Spleen (tissue), 11 donors: ENCODE results near the gene EI24. TPM values are rescaled to one million over a fixed set of nuclear protein-coding genes. Genes with fewer than 3 reads are reported as not detected.

Experiments used
- DNase-seq: peaks from one replicate; pipeline ENCODE4 v3.0.0-alpha.2; 2020
- H3K27ac ChIP-seq, 8 donors: fragments of 200-600 bp; sonication (generic) in 7 of 8; 1 replicate in 4 of 8; 2 replicates in 4 of 8; pipeline versions ENCODE4 v1.5.0 to v1.8.0; 2016 to 2021; ENCODE audit warnings: inconsistent platforms in 4 of 8, mild to moderate bottlenecking in 4 of 8, moderate library complexity in 1 of 8
- H3K27me3 ChIP-seq, 7 donors: fragments of 200-600 bp; sonication (generic) in 6 of 7; replicated peaks in 1 of 7; 1 replicate in 4 of 7; 2 replicates in 3 of 7; pipeline versions ENCODE4 v1.5.0 to v1.8.0; 2016 to 2021; ENCODE audit warnings: inconsistent platforms in 3 of 7, mild to moderate bottlenecking in 1 of 7
- H3K36me3 ChIP-seq, 6 donors: fragments of 200-600 bp; sonication (generic) in 5 of 6; 1 replicate in 4 of 6; 2 replicates in 2 of 6; pipeline versions ENCODE4 v1.5.0 to v1.8.0; 2016 to 2021; ENCODE audit warnings: inconsistent platforms in 2 of 6
- H3K4me1 ChIP-seq, 6 donors: fragments of 200-600 bp; sonication (generic) in 5 of 6; 1 replicate in 3 of 6; 2 replicates in 3 of 6; pipeline versions ENCODE4 v1.5.0 to v1.8.0; 2016 to 2021; ENCODE audit warnings: inconsistent platforms in 3 of 6
- H3K4me3 ChIP-seq, 8 donors: fragments of 200-600 bp; sonication (generic) in 7 of 8; 1 replicate in 4 of 8; 2 replicates in 4 of 8; pipeline versions ENCODE4 v1.5.0 to v1.8.0; 2016 to 2021; ENCODE audit warnings: inconsistent platforms in 4 of 8, mild to moderate bottlenecking in 4 of 8, moderate library complexity in 2 of 8
- H3K9me3 ChIP-seq, 8 donors: fragments of 200-600 bp; sonication (generic) in 7 of 8; 1 replicate in 4 of 8; 2 replicates in 4 of 8; pipeline versions ENCODE4 v1.5.0 to v1.8.0; 2016 to 2021; ENCODE audit warnings: inconsistent platforms in 4 of 8
- POLR2A ChIP-seq, 3 donors: fragments of 450-650 bp; IDR thresholded peaks; one replicate each; pipeline ENCODE4 v1.5.1; 2017; ENCODE audit warnings: antibody characterized with exemption in 3 of 3, mild to moderate bottlenecking in 1 of 3
- POLR2AphosphoS5 ChIP-seq, 3 donors: sonication (generic); formaldehyde crosslinking; IDR thresholded peaks; one replicate each; pipeline ENCODE4 v1.5.1; 2017; ENCODE audit warnings: antibody characterized with exemption in 3 of 3
- WGBS, 5 donors: extraction: QIAGEN DNeasy Blood & Tissue Kit in 3 of 5; methylation state at CpG; one replicate each; pipeline versions ENCODE4 v1.1.5 to v1.1.7; 2013 to 2018; 5-methylcytosine and 5-hydroxymethylcytosine counted together
- intact Hi-C: fragments of 100-400 bp; cut with DNase I; formaldehyde crosslinking; loops from one replicate; pipeline ENCODE4 v1.15.0; 2023; ENCODE audit warnings: low total_unique reads
- polyA plus RNA-seq, 3 donors: library from polyadenylated mRNA; stranded (reverse); fragments of 200-250 nt; gene quantifications; one replicate each; pipeline ENCODE4 v1.2.1, GENCODE V29; 2013
- total RNA-seq, 7 donors: library from RNA; depleted of rRNA in 3 of 7; stranded (reverse); fragments of >200 nt in 3 of 7; fragmentation: NEBNext Ultra II Directional in 4 of 7; extraction: Animal tissue kit (Norgen Biotek cat#: 25700) in 4 of 7; gene quantifications; one replicate each; pipeline versions ENCODE4 v1.1.0 to v1.2.1, GENCODE V29; 2016 to 2021
- TF ChIP-seq, protein P1 (sequence below), 11 experiments: fragments of 200-600 bp in 7 of 11; fragments of 450-650 bp in 4 of 11; sonication (generic) in 4 of 11; IDR thresholded peaks in 8 of 11; conservative IDR thresholded peaks in 3 of 11; 1 replicate in 7 of 11; 2 replicates in 4 of 11; pipeline versions ENCODE4 v1.4.0 to v1.8.0; 2016 to 2021; ENCODE audit warnings: antibody characterized with exemption in 11 of 11, inconsistent platforms in 4 of 11, mild to moderate bottlenecking in 1 of 11
- donor health status: healthy with polysubstance abuse.
- donor health status: DM: no; HTN: no; CAD: no; lungs with moderate emphysema.
- donor health status: DM: no; HTN: no; CAD: no.
- donor health status: Bipolar disorder and iron deficiency.
- donor health status: healthy.
- donor health status: DM: no; HTN: no; CAD: no.
- donor health status: DM: yes; HTN: yes; CAD: no.

The EI24 gene
- total and polyA plus RNA-seq, 10 donors, result 15.5 to 71.3 (median 41.4) TPM

DNA sequence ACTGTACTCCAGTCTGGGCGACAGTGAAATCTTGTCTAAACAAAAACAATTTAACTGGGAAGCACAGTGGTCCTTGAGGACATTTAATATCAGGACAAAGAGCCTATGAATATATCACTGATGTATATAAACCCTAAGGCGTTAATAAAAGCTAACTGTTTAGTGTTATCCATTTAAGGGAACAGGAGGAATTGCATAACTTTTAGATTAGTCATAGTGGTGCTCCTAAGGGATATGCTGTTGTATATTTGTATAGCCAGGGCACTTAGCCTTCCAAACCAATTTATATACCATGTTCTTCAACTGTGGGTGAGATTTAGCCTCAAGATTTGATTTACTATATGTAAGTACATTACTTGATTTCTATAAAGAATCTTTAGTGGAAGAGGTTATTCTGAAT lies 52.7 kb downstream of the EI24 start:
- Histone ChIP-seq H3K36me3 (peaks cover 3 to 58% (median 46%) of the 10 kb centered on the region in 6 donors), H3K27ac (no peak overlapping the region), H3K4me3 (no peak overlapping the region), H3K4me1 (peaks cover 10 to 23% (median 19%) of the 10 kb centered on the region in 6 donors), H3K9me3 (no peaks in the 10 kb centered on the region), H3K27me3 (no peaks in the 10 kb centered on the region)
- no peak for DNase-seq
- 87 to 96% (median 92%) methylated on average over 2 of the region's 2 CpGs for WGBS, 5 donors
- no peak for TF ChIP-seq POLR2A (IDR thresholded peaks at IDR 0.05)
- TF ChIP-seq, protein P1, sequence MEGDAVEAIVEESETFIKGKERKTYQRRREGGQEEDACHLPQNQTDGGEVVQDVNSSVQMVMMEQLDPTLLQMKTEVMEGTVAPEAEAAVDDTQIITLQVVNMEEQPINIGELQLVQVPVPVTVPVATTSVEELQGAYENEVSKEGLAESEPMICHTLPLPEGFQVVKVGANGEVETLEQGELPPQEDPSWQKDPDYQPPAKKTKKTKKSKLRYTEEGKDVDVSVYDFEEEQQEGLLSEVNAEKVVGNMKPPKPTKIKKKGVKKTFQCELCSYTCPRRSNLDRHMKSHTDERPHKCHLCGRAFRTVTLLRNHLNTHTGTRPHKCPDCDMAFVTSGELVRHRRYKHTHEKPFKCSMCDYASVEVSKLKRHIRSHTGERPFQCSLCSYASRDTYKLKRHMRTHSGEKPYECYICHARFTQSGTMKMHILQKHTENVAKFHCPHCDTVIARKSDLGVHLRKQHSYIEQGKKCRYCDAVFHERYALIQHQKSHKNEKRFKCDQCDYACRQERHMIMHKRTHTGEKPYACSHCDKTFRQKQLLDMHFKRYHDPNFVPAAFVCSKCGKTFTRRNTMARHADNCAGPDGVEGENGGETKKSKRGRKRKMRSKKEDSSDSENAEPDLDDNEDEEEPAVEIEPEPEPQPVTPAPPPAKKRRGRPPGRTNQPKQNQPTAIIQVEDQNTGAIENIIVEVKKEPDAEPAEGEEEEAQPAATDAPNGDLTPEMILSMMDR (IDR thresholded peaks at IDR 0.05 in 8 of 11, conservative IDR thresholded peaks at IDR 0.05 in 3 of 11), result no peak
- TF ChIP-seq POLR2AphosphoS5 (IDR thresholded peaks at IDR 0.05), result no peak
- intact Hi-C loops, result loop anchor here (10.0 kb wide), 1 partner anchor 253 kb away; no protein-coding TSS in a partner anchor

GRCh38 chr11:125623064-125623463 lies 53.8 kb downstream of the EI24 start:
- intact Hi-C loops, result loop anchor here (10.0 kb wide), 1 partner anchor 252 kb away; no protein-coding TSS in a partner anchor
- Histone ChIP-seq H3K27me3 (no peaks in the 10 kb centered on the region), H3K36me3 (peaks cover 3 to 47% (median 37%) of the 10 kb centered on the region in 6 donors), H3K9me3 (no peaks in the 10 kb centered on the region), H3K4me3 (no peak overlapping the region), H3K27ac (no peak overlapping the region), H3K4me1 (peaks cover 10 to 26% (median 19%) of the 10 kb centered on the region in 6 donors)
- TF ChIP-seq, protein P1 (IDR thresholded peaks at IDR 0.05 in 8 of 11, conservative IDR thresholded peaks at IDR 0.05 in 3 of 11), result no peak
- TF ChIP-seq POLR2A (IDR thresholded peaks at IDR 0.05), result no peak
- TF ChIP-seq POLR2AphosphoS5 (IDR thresholded peaks at IDR 0.05), result no peak
- WGBS, 5 donors, result 74 to 100% (median 92%) methylated on average over 1 of the region's 1 CpG
- DNase-seq, result no peak

GRCh38 chr11:125624756-125625213 lies 55.5 kb downstream of the EI24 start, which contains the start of gene CHEK1:
Gene CHEK1, plus strand, starts transcription at chr11:125625163. Its CDS starts 1,606 bp downstream, at chr11:125626769.
- Histone ChIP-seq H3K27me3 (no peaks in the 10 kb centered on the region), H3K27ac (peak within 1 kb of the TSS; percentile 88 to 98 (median 96)), H3K36me3 (peaks cover 0 to 36% (median 21%) of the 10 kb centered on the region in 6 donors), H3K4me3 (peak within 1 kb of the TSS; percentile 52 to 88 (median 76)), H3K4me1 (peaks cover 10 to 26% (median 19%) of the 10 kb centered on the region in 6 donors), H3K9me3 (no peaks in the 10 kb centered on the region)
- intact Hi-C loops, result loop anchor here (10.0 kb wide), 1 partner anchor 250 kb away; no protein-coding TSS in a partner anchor
- DNase-seq, result no peak
- TF ChIP-seq, protein P1 (IDR thresholded peaks at IDR 0.05 in 8 of 11, conservative IDR thresholded peaks at IDR 0.05 in 3 of 11), result no peak
- TF ChIP-seq POLR2A (IDR thresholded peaks at IDR 0.05), result no peak
- 61 to 73% (median 67%) methylated on average over 9 of the region's 9 CpGs for WGBS, 5 donors

DNA sequence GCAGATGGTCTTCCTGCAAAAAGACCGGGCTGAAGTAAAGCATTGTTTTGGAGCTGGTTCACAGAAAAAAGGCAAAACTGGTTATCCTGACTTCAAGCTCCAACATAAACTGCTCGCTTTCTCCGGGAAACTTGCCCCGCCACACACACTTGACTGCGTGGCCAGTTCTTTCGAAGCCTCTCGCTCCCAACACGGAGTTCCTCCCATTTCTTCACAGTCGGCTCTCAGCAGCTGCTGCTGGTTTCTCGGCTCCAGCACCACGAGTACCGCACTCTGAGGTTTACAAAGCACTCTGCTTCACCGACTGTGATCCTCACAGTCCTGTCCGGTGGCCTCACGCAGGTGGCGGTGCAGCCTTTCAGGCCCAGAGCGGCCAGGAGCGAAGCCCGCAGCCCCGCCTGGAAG lies 56.0 kb downstream of the EI24 start:
- H3K27ac ChIP-seq, result peak overlapping the region; percentile 88 to 98 (median 96)
- intact Hi-C loops, result loop anchor here (10.0 kb wide), 1 partner anchor 250 kb away; no protein-coding TSS in a partner anchor
- no peaks in the 10 kb centered on the region for H3K27me3 ChIP-seq
- no peaks in the 10 kb centered on the region for H3K9me3 ChIP-seq
- H3K4me1 ChIP-seq, result peaks cover 10 to 26% (median 19%) of the 10 kb centered on the region in 6 donors
- WGBS, 5 donors, result 1% methylated on average over 14 to 20 of the region's 20 CpGs
- peak overlapping the region; percentile 52 to 88 (median 76) for H3K4me3 ChIP-seq
- TF ChIP-seq POLR2A (IDR thresholded peaks at IDR 0.05) (peak in 1 of 3 donors; percentile 2), POLR2AphosphoS5 (IDR thresholded peaks at IDR 0.05) (no peak)
- no peak for DNase-seq
- H3K36me3 ChIP-seq, result peaks cover 0 to 36% (median 17%) of the 10 kb centered on the region in 6 donors
